WERI-Rb-1 (cell line): Measurements from ENCODE around the gene SMIM20.

Experiments
- DNase-seq: peaks from one replicate; pipeline ENCODE4 v3.0.0-alpha.2; 2020
- H3K27ac ChIP-seq: fragments of 250-450 bp; sonication (Bioruptor Pico); 2 replicates; pipeline ENCODE4 v1.5.1; 2020; ENCODE audit warnings: mild to moderate bottlenecking, moderate library complexity
- H3K27me3 ChIP-seq: fragments of 250-450 bp; sonication (Bioruptor Pico); 2 replicates; pipeline ENCODE4 v1.5.1; 2021; ENCODE audit warnings: mild to moderate bottlenecking, low read depth, moderate library complexity; ENCODE audit not compliant: insufficient read depth, severe bottlenecking
- H3K36me3 ChIP-seq: fragments of 250-450 bp; sonication (Bioruptor Pico); 2 replicates; pipeline ENCODE4 v1.5.1; 2020; ENCODE audit warnings: mild to moderate bottlenecking, moderate library complexity
- H3K4me3 ChIP-seq: 2 replicates; pipeline ENCODE4 v1.5.1; 2011; ENCODE audit warnings: low read depth, mild to moderate bottlenecking, control low read depth, low read length
- H3K9me3 ChIP-seq: fragments of 250-450 bp; sonication (Bioruptor Pico); 2 replicates; pipeline ENCODE4 v1.5.1; 2021; ENCODE audit warnings: mild to moderate bottlenecking, moderate library complexity; ENCODE audit not compliant: severe bottlenecking
- TF ChIP-seq, protein P1 (sequence below): IDR thresholded peaks from 2 replicates; pipeline ENCODE4 v1.5.1; 2011; ENCODE audit warnings: low read depth, mild to moderate bottlenecking, control low read depth, inconsistent platforms, low read length

Gene SMIM20

DNA sequence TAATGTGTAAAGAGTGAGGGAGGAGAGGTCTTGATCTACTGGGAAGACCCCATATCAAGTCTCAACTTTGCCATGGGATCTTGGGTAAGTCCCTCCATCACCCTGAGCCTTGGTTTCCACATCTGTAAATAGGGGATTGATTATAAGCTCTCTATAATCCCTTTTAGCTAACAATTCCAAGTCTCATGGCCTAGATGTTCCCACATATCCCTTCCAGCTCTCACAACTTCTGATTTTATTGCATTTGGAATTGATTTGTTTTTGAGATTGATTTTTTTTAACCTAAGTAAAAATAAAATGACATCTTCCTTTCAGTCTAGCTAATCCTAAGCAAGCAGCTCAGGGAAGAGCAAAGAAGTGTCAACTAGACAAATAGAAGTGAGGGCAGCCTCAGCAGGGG, 29.8 kb downstream of the SMIM20 start:
- no peaks in the 10 kb centered on the region for H3K27me3 ChIP-seq
- no peak for DNase-seq
- H3K36me3 ChIP-seq, result no peaks in the 10 kb centered on the region
- H3K9me3 ChIP-seq, result peaks cover 2% of the 10 kb centered on the region
- peak overlapping the region; percentile 42 for H3K27ac ChIP-seq
- no peak overlapping the region for H3K4me3 ChIP-seq
- TF ChIP-seq, protein P1, sequence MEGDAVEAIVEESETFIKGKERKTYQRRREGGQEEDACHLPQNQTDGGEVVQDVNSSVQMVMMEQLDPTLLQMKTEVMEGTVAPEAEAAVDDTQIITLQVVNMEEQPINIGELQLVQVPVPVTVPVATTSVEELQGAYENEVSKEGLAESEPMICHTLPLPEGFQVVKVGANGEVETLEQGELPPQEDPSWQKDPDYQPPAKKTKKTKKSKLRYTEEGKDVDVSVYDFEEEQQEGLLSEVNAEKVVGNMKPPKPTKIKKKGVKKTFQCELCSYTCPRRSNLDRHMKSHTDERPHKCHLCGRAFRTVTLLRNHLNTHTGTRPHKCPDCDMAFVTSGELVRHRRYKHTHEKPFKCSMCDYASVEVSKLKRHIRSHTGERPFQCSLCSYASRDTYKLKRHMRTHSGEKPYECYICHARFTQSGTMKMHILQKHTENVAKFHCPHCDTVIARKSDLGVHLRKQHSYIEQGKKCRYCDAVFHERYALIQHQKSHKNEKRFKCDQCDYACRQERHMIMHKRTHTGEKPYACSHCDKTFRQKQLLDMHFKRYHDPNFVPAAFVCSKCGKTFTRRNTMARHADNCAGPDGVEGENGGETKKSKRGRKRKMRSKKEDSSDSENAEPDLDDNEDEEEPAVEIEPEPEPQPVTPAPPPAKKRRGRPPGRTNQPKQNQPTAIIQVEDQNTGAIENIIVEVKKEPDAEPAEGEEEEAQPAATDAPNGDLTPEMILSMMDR, result no peak

DNA sequence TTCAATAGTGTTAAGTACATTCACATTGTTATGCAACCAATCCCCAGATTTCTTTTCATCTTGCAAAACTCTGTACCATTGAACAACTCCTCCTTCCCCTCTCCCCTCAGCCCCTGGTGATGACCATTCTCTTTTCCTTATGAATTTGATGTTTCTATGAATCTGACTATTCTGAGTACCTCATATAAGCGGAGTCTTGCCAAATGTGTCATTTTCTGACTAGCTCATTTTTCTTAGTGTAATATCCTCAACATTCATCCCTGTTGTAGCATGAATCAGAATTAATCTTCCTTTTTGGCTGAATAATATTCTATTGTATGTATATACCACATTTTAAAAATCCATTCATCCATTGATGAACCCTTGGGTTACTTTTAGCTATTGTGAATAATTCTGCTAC, 34.0 kb downstream of the SMIM20 start:
- Histone ChIP-seq H3K36me3 (no peaks in the 10 kb centered on the region), H3K27ac (no peak overlapping the region), H3K4me3 (no peak overlapping the region), H3K9me3 (peaks cover 5% of the 10 kb centered on the region), H3K27me3 (no peaks in the 10 kb centered on the region)
- TF ChIP-seq, protein P1, result no peak
- no peak for DNase-seq

DNA sequence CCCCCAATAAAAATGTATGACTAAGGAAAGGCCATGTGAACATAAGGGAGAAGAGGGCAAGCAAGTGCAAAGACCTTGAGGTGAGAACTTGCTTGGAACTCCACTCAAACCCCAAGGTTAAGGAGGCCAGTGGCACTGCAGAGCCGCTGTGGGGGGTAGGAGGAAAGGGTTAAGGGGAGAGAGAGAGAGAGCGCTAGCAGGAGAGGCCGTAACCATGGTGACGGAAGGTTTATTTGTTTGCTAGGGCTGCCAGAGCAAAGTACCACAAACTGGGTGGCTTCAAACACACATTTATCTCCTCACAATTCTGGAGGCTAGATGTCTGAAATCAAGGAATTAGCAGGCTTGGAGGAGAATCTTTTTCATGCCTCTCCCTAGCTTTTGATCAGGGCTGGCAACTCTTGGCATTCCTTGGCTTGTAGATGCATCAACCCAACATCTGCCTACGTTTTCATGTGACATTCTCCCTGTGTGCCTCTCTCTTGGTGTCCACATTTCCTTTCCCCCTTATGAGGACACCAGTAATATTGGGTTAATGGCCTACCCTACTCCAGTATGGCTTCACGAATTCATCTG, 35.2 kb downstream of the SMIM20 start:
- Histone ChIP-seq H3K36me3 (no peaks in the 10 kb centered on the region), H3K27ac (no peak overlapping the region), H3K27me3 (no peaks in the 10 kb centered on the region), H3K9me3 (peaks cover 5% of the 10 kb centered on the region), H3K4me3 (no peak overlapping the region)
- DNase-seq, result no peak
- TF ChIP-seq, protein P1, result no peak

DNA sequence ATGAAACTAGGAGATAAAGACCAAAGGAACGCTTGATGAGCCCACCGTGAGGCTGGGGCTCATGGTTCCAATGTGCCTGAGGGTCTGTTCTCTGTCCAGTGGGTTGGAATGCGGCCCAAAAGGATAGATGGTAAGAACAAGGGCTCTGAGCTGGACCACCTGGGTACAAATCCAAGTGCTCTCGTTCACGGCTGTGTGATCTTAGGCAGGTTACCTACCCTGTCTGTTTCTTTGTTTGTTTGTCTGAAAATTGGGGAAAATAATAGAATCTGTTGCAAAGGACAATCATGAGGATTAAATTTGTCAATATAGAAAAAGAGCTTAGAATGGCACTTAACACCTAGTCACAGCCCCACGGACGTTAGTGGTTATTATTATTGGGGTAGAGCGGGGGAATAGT, 36.0 kb downstream of the SMIM20 start:
- Histone ChIP-seq H3K9me3 (peaks cover 5% of the 10 kb centered on the region), H3K4me3 (no peak overlapping the region), H3K27me3 (no peaks in the 10 kb centered on the region), H3K27ac (no peak overlapping the region), H3K36me3 (no peaks in the 10 kb centered on the region)
- DNase-seq, result no peak
- TF ChIP-seq, protein P1, result no peak

DNA sequence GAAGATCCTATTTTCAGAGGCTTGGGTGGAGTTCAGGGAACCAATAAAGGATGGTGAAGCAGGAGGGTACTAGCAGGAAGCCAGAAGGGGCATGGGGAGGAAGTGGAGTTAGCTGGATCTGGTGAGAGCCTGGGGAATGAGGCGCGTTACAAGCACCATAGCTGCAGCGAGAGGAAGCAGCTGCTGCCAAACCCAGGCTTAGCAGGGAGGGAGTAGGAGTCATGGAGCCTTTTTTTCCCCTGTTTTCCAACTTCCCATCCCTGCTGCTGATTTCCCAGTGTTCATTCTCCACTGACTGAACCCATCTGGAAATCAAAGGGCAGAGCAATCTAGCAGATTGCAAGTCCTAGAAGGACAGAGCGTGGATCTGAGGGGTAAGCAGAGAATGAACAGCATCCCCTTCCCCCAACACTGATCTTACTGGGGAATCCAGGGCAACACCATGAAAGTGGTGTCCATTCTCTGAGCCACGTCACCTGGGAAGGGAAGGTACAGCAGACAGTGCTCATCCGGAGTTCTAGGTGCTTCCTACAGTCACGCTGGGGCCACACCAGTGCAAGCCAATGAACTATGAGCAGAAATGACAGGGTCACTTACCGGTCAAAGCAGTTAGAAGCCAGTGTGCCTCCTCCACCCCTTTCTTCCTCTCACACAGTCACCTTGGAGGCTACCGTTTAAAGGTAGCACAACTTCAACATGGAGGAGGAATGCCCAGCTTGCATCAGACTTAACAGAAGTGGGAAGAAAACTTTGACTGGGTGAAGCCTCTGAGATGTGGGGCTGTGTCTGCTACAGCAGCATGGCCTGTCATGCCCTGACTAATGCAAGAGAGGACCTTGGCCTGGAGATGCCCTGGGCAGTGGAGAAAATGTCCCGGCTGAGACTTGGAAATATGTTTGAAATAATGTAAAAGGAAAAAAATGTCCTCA, 36.7 kb downstream of the SMIM20 start:
- Histone ChIP-seq H3K9me3 (peaks cover 5% of the 10 kb centered on the region), H3K27me3 (no peaks in the 10 kb centered on the region), H3K36me3 (no peaks in the 10 kb centered on the region), H3K4me3 (no peak overlapping the region), H3K27ac (no peak overlapping the region)
- DNase-seq, result no peak
- TF ChIP-seq, protein P1, result no peak
